GM21423 (cell line): ENCODE measurements around the gene FAAP24.
"Not testable (repeated sequence)": the region's sequence is repeated elsewhere in the genome, so short reads cannot be mapped to it uniquely, and the experiment has no call there.

Source experiments
- ATAC-seq: cut with Tn5 transposase; IDR thresholded peaks from one replicate; pipeline ENCODE4 v1.9.1; 2021; ENCODE audit warnings: mild to moderate bottlenecking, moderate library complexity; ENCODE audit not compliant: unreplicated experiment

FAAP24 gene

DNA sequence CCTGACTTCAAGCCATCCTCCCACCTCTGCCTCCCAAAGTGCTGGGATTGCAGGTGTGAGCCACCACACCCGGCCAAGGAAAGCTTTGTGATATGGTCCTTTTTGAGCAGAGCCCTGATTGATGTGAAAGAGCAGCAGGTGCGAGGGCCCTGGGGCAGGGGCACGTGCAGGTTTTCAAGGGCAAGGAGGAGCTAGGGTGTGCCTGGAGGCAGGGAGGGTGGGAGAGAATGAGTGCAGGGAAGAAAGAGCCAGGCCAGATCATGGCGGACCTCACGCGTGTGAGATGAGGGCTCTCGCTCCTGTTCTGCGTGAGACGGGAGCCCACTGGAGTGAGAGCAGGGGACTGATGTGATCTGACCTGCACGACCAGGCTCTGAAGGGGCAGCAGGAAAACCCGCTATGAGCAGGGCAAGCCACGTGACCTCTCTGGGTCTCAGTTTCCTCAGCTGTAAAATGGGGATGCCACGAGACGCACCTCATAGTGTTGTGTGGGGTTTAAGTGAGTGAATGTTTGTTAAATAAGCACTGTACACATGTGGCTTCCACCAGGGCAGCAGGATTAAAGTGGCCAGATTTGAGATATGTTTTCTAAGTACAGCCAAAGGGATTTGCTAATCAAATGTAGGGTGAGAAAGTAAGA, 25.8 kb downstream of the FAAP24 start:
- ATAC-seq, result no peak

DNA sequence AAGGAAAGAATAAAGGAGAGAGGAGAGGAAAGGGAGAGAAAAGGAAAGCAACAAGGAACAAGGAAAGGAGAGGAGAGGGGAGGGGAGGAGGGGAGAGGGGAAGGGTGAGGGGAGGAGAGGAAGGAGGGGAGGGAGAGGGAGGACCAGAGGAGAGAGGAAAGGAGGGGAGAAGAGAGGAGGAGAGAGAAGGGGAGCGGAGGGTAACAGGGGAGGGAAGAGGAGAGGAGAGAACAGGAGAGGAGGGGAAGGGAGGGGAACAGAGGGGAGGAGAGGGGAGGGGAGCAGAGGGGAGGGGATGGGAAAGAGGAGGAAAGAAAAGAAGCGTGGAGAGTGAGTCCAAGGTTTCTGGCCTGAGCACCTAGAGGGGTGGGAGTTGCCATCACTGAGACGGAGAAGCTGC, 26.7 kb downstream of the FAAP24 start:
- ATAC-seq, result no peak

DNA sequence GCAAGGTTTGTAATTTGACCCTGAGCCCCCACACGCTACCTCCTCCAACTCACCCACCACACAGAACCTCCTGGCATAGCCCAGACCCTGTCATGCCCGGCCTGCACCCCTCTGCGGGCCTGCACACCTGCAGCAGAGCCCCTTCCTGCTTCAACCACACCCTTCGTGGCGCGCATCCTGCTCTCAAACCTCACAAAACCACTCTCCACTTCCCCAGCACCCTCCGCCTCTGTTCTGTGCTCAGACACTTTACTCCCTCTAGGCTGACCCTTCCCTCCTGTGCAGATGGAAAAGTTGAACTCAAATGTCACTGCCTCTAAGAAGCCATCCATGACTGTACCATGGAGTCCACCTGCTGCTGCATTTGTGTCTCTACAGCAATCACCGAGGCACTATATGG, 28.5 kb downstream of the FAAP24 start:
- ATAC-seq, result no peak

- no peak for ATAC-seq
Measured at GRCh38 chr19:33000910-33001309, 28.9 kb downstream of the FAAP24 start.

GRCh38 chr19:33002126-33002865, 30.3 kb downstream of the FAAP24 start:
- not testable (repeated sequence) for ATAC-seq

DNA sequence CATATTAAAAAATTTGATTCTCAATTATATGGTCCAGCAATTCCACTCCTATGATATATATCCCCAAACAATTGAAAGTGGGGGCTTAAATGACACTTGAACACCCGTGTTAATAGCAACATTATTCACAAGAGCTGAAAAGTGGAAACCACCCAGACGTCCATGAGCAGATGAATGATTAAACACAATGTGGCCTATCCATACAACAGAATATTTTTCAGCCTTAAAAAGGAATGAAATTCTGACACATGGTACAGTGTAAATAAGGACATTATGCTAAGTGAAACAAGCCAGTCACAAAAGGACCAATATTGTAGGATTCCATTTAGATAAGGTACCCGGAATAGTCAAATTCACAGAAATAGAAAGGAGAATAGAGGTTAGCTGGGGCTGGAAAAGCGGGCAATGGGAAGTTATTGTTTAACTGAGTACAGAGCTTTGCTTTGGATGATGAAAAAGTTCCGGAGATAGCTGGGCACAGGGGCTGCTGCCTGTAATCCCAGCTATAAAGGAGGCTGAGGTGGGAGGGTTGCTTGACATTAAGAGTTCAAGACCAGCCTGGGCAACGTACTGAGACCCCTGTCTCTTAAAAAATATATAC, 31.5 kb downstream of the FAAP24 start:
- ATAC-seq, result not testable (repeated sequence)

- no peak for ATAC-seq
Measured at GRCh38 chr19:33005440-33005839, 33.4 kb downstream of the FAAP24 start.

- no peak for ATAC-seq
Measured at GRCh38 chr19:33008738-33009137, 36.7 kb downstream of the FAAP24 start.

GRCh38 chr19:33010891-33011290, 38.8 kb downstream of the FAAP24 start:
- not testable (repeated sequence) for ATAC-seq

DNA sequence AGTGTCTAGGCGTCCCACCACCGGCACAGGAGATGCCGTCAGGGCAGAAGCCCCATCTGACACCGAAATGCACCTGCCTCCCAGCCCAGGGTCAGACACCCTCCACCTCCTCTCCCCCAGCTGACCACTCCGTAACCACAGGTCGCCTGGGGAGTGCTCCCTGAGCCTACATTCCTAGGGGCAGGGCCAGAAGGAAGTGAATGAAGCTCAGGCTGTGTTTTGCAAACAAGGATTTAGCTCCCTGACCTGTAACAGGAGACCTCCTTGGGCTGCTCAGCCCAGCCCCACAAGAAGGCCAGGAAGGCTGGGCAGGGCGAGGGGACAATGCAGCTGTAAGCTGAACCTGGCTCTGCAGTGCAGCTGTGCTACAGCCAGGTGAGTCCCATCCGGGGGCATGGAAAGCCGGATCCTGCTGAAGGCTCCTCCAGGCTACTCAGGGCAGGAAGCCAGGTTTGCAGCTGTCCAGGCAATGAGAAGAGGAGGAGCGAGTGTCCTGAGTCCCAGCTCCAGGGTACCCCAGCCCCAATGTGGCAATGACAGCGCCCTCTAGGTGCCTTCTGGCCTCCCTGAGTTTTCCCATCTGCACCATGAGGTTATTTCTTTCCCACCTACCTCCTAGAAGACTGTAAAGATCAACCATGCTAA, 50.6 kb downstream of the FAAP24 start:
- ATAC-seq, result no peak

DNA sequence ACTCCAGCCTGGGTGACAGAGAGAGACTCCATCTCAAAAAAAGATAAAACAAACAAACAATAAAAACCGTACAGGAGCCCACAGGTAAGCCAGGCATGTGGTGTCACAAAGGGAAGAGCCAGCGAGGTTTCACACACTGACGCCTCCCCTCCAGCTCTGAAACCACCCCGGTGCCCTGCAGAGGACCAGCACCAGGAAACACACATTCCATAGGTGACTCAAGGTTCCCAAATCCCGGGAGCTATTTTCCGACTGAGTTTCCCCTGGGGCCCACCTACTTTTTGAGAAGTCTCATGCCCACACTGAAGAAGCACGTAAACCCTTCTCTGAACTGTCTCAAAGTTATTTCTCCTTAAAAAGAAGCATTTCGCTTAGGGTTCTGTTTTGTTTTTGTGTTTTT, 52.4 kb downstream of the FAAP24 start:
- no peak for ATAC-seq

DNA sequence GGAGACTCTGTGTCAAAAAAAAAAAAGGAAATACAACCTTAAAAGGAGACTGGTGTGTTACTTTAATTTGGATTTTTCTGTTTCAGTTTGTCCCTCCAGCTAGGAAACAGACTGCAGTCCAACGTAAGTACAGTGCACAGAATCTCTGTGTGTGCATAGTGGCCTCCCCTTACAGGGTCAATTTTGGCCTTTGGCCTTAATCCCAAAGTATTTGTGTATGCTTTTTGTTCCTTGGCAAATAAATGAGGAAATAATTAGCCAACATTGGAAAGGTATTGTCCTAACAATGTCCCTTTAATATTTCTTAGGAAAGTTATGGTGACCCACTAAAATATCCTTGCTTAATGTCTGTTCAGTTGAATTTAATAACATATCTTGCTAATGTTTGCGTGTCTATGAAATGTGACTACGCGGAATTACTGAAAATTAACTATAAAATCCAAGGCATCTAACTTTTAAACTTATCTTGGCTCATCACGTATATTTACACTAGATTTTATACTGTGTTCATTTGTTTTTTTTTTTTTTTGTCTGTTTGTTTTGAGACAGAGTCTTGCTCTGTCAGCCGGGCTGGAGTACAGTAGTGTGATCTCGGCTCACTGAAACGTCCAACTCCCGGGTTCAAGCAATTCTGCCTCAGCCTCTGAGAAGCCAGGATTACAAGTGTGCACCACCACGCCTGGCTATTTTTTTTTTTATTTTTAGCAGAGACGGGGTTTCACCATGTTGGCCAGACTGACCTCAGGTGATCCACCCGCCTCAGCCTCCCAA, 53.6 kb downstream of the FAAP24 start:
- not testable (repeated sequence) for ATAC-seq

DNA sequence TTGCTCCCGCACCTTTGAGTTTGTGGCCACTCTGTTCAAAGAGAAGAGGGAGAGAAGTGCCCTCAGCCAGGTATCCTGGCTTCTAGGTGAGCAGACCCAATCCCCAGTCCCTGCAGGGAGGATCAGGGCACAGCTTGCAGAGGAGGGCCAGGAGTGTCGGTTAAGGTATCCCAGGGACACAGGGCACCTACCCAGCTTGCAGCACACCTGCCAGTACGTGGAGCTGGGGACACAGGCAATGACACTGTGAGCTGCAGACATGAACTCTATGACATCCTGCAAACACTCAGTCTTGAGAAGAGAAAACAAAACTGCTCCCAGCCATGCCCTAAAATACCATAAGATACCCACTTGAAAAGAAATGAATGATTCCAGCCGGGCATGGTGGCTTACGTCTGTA, 54.6 kb downstream of the FAAP24 start:
- not testable (repeated sequence) for ATAC-seq
